ENCODE measurements around the gene TNIK.
"Not testable (repeated sequence)": the region's sequence is repeated elsewhere in the genome, so short reads cannot be mapped to it uniquely, and the experiment has no call there.

The TNIK gene

GRCh38 chr3:171429635-171430034 lies 30.6 kb downstream of the TNIK start:
- Histone ChIP-seq H2AFZ (no peak overlapping the region), H3K27ac (no peak overlapping the region), H3K79me2 (no peaks in the 10 kb centered on the region), H3K36me3 (ENCODE audit: control insufficient read depth, insufficient read depth, low read length) (no peaks in the 10 kb centered on the region), H3K9ac (no peak overlapping the region), H3K9me3 (ENCODE audit: control insufficient read depth, low read length) (no peaks in the 10 kb centered on the region), H3K4me3 (ENCODE audit: low read depth, low read length) (no peak overlapping the region), H3K27me3 (ENCODE audit: control insufficient read depth, insufficient read depth, low read length) (no peaks in the 10 kb centered on the region), H3K4me1 (no peaks in the 10 kb centered on the region), H3K4me2 (ENCODE audit: low read length) (no peak overlapping the region)
- TF ChIP-seq CTCF (IDR thresholded peaks at IDR 0.05) = no peak

GRCh38 chr3:171428892-171429291 lies 31.3 kb downstream of the TNIK start:
- Histone ChIP-seq H3K36me3 (ENCODE audit: control insufficient read depth, insufficient read depth, low read length) (no peaks in the 10 kb centered on the region), H3K79me2 (no peaks in the 10 kb centered on the region), H3K4me3 (ENCODE audit: low read depth, low read length) (no peak overlapping the region), H3K4me2 (ENCODE audit: low read length) (no peak overlapping the region), H3K9ac (no peak overlapping the region), H2AFZ (no peak overlapping the region), H3K27ac (no peak overlapping the region), H3K9me3 (ENCODE audit: control insufficient read depth, low read length) (no peaks in the 10 kb centered on the region), H3K4me1 (no peaks in the 10 kb centered on the region), H3K27me3 (ENCODE audit: control insufficient read depth, insufficient read depth, low read length) (no peaks in the 10 kb centered on the region)
- TF ChIP-seq CTCF (IDR thresholded peaks at IDR 0.05) = no peak

- no peaks in the 10 kb centered on the region for H3K4me1 ChIP-seq
- H3K27me3 ChIP-seq (ENCODE audit: control insufficient read depth, insufficient read depth, low read length) = no peaks in the 10 kb centered on the region
- no peak overlapping the region for H3K4me2 ChIP-seq (ENCODE audit: low read length)
- TF ChIP-seq CTCF (IDR thresholded peaks at IDR 0.05) = no peak
- H3K36me3 ChIP-seq (ENCODE audit: control insufficient read depth, insufficient read depth, low read length) = no peaks in the 10 kb centered on the region
- H3K4me3 ChIP-seq (ENCODE audit: low read depth, low read length) = no peak overlapping the region
- no peak overlapping the region for H3K9ac ChIP-seq
- no peak overlapping the region for H2AFZ ChIP-seq
- H3K27ac ChIP-seq = no peak overlapping the region
- no peaks in the 10 kb centered on the region for H3K9me3 ChIP-seq (ENCODE audit: control insufficient read depth, low read length)
- H3K79me2 ChIP-seq = no peaks in the 10 kb centered on the region
Measured at GRCh38 chr3:171428321-171428787, 31.9 kb downstream of the TNIK start.

GRCh38 chr3:171427771-171428320 lies 32.4 kb downstream of the TNIK start:
- TF ChIP-seq CTCF (IDR thresholded peaks at IDR 0.05) = no peak
- no peak overlapping the region for H3K27ac ChIP-seq
- H3K9ac ChIP-seq = no peak overlapping the region

GRCh38 chr3:171424063-171424462 lies 36.1 kb downstream of the TNIK start:
- H3K79me2 ChIP-seq = not testable (repeated sequence)

More at GRCh38 chr3:171427771-171428320, 32.4 kb downstream of the TNIK start:
- Histone ChIP-seq H2AFZ (no peak overlapping the region), H3K4me2 (ENCODE audit: low read length) (no peak overlapping the region), H3K27me3 (ENCODE audit: control insufficient read depth, insufficient read depth, low read length) (no peaks in the 10 kb centered on the region), H3K4me3 (ENCODE audit: low read depth, low read length) (no peak overlapping the region), H3K36me3 (ENCODE audit: control insufficient read depth, insufficient read depth, low read length) (no peaks in the 10 kb centered on the region), H3K4me1 (no peaks in the 10 kb centered on the region), H3K79me2 (no peaks in the 10 kb centered on the region), H3K9me3 (ENCODE audit: control insufficient read depth, low read length) (no peaks in the 10 kb centered on the region)

GRCh38 chr3:171422855-171423254 lies 37.4 kb downstream of the TNIK start:
- not testable (repeated sequence) for H3K9ac ChIP-seq; H3K9me3 ChIP-seq (ENCODE audit: control insufficient read depth, low read length); H3K79me2 ChIP-seq; H3K4me2 ChIP-seq (ENCODE audit: low read length); H3K36me3 ChIP-seq (ENCODE audit: control insufficient read depth, insufficient read depth, low read length); H2AFZ ChIP-seq; H3K4me3 ChIP-seq (ENCODE audit: low read depth, low read length); H3K4me1 ChIP-seq; H3K27ac ChIP-seq; H3K27me3 ChIP-seq (ENCODE audit: control insufficient read depth, insufficient read depth, low read length)

More at GRCh38 chr3:171424063-171424462, 36.1 kb downstream of the TNIK start:
- not testable (repeated sequence) for H3K9me3 ChIP-seq (ENCODE audit: control insufficient read depth, low read length); H3K4me2 ChIP-seq (ENCODE audit: low read length); H3K27me3 ChIP-seq (ENCODE audit: control insufficient read depth, insufficient read depth, low read length); H3K4me1 ChIP-seq; H2AFZ ChIP-seq; H3K36me3 ChIP-seq (ENCODE audit: control insufficient read depth, insufficient read depth, low read length); H3K27ac ChIP-seq; H3K4me3 ChIP-seq (ENCODE audit: low read depth, low read length); H3K9ac ChIP-seq
